Neural cell (in vitro differentiated cells): ENCODE data around the gene APP.

Experiments used
- CTCF ChIP-seq: fragments of 450-650 bp; IDR thresholded peaks from 2 replicates; pipeline ENCODE4 v1.5.1; 2014; ENCODE audit warnings: antibody characterized with exemption, mild to moderate bottlenecking, moderate library complexity; ENCODE audit not compliant: poor library complexity, severe bottlenecking
- EP300 ChIP-seq: fragments of 450-650 bp; conservative IDR thresholded peaks from 2 replicates; pipeline ENCODE4 v1.6.1; 2014; ENCODE audit warnings: antibody characterized with exemption, mild to moderate bottlenecking, moderate library complexity; ENCODE audit not compliant: poor library complexity, severe bottlenecking
- EZH2 ChIP-seq: fragments of 200-600, 300-800 bp; shearing (Covaris generic), sonication (generic); IDR thresholded peaks from 2 replicates; pipeline ENCODE4 v1.6.1; 2014; ENCODE audit warnings: antibody characterized with exemption, low read length, borderline replicate concordance, mild to moderate bottlenecking; ENCODE audit not compliant: insufficient read depth, poor library complexity, severe bottlenecking
- TAF1 ChIP-seq: IDR thresholded peaks from 2 replicates; pipeline ENCODE4 v1.6.1; 2012; ENCODE audit warnings: low read depth

- no peak for TF ChIP-seq CTCF
- no peak for TF ChIP-seq EP300
- no peak for TF ChIP-seq TAF1
- TF ChIP-seq EZH2, result no peak
These were observed 162.5 kb downstream of the APP start for GRCh38 chr21:26007951-26008498.
